Measurements from ENCODE around the gene ZNF581.

GRCh38 chr19:55635334-55635717 lies 8.1 kb upstream of the ZNF581 start:
- TF ChIP-seq CTCF (conservative IDR thresholded peaks at IDR 0.05 in 1 of 2, IDR thresholded peaks at IDR 0.05 in 1 of 2; ENCODE audit: extremely low read depth in 1 of 2, insufficient read depth in 1 of 2, low read depth in 1 of 2, low read length in 2 of 2) (no peak), EZH2 (IDR thresholded peaks at IDR 0.05; ENCODE audit: borderline replicate concordance, low read length) (no peak)
